K562 treated with DMSO at 1 percent for 12 hours (cell line): ENCODE data around the gene KDM5D. TPM values are rescaled to one million over a fixed set of nuclear protein-coding genes. Genes with fewer than 3 reads are reported as not detected.

Source experiments
- total RNA-seq: library from RNA; unstranded; fragments of 300-600 nt; gene quantifications from 2 replicates; pipeline ENCODE4 v1.2.3, GENCODE V29; 2022; ENCODE audit not compliant: insufficient read depth

Gene KDM5D
- total RNA-seq, result not detected in 2 replicates

GRCh38 chrY:19744381-19745378, at the start of gene KDM5D:
KDM5D (minus strand) TSS chrY:19744726; CDS start chrY:19744534, 192 bp downstream.

